ENCODE data around the gene FBXO11.

DNA sequence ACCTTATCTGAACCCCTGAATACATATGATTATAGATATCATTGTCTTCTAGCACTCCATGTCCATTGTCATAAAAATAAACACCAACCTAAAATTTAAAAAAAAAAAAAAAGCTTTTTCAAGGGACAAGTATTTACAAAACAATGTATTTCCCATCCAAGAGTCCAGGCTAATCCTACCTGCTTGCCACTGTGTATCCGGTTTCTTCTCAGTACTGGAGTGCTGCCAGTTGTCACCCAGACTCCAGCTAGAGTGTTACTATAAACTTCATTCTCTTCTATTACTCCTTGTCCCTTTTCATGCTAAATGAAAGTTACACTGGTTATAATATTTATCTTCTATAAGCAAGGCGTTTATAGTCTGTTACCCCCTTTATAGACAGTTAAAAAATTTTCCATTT, 87.5 kb downstream of the FBXO11 start:
- no peak for TF ChIP-seq GATA2 (IDR thresholded peaks at IDR 0.05; ENCODE audit: low read depth, low read length)
- TF ChIP-seq GATA3 (IDR thresholded peaks at IDR 0.05; ENCODE audit: low read depth, low read length), result no peak

Data from SH-SY5Y (cell line).